Thoracic aorta (tissue), 2 donors: ENCODE results near the gene SHOC2. TPM values are rescaled to one million over a fixed set of nuclear protein-coding genes. Genes with fewer than 3 reads are reported as not detected.
"Not testable (repeated sequence)": the region's sequence is repeated elsewhere in the genome, so short reads cannot be mapped to it uniquely, and the experiment has no call there.

Source experiments
- ATAC-seq: fragments of 150-250 bp; one replicate; pipeline ENCODE4 v1.8.0; 2017; ENCODE audit warnings: low read depth; ENCODE audit not compliant: insufficient number of reproducible peaks, low FRiP score
- DNase-seq: peaks from one replicate; pipeline ENCODE4 v3.0.0-alpha.2; 2020; ENCODE audit warnings: low spot score
- H3K27ac ChIP-seq, 2 donors: fragments of 200-600 bp; sonication (generic); 1 replicate in 1 of 2; 2 replicates in 1 of 2; pipeline ENCODE4 v1.5.1; 2016; ENCODE audit warnings: mild to moderate bottlenecking in 2 of 2, moderate library complexity in 2 of 2
- H3K27me3 ChIP-seq: fragments of 200-600 bp; sonication (generic); replicated peaks from 2 replicates; pipeline ENCODE4 v1.6.0; 2016; ENCODE audit warnings: mild to moderate bottlenecking; ENCODE audit not compliant: insufficient read depth
- H3K36me3 ChIP-seq: fragments of 200-600 bp; sonication (generic); one replicate; pipeline ENCODE4 v1.5.1; 2016
- H3K4me1 ChIP-seq, 2 donors: fragments of 200-600 bp; sonication (generic); 1 replicate in 1 of 2; 2 replicates in 1 of 2; pipeline versions ENCODE4 v1.5.1 to v1.6.0; 2016; ENCODE audit warnings: low read depth in 2 of 2, mild to moderate bottlenecking in 1 of 2; ENCODE audit not compliant: control insufficient read depth in 1 of 2
- H3K4me3 ChIP-seq: fragments of 200-600 bp; sonication (generic); 2 replicates; pipeline ENCODE4 v1.5.1; 2016; ENCODE audit warnings: mild to moderate bottlenecking
- H3K9me3 ChIP-seq: fragments of 200-600 bp; sonication (generic); 2 replicates; pipeline ENCODE4 v1.5.1; 2016
- CTCF ChIP-seq: fragments of 200-600 bp; sonication (generic); IDR thresholded peaks from one replicate; pipeline ENCODE4 v1.5.1; 2019; ENCODE audit warnings: antibody characterized with exemption
- total RNA-seq, 2 donors: library from RNA; depleted of rRNA; stranded (reverse); fragments of >200 nt; gene quantifications; one replicate each; pipeline versions ENCODE4 v1.1.0 to v1.2.3, GENCODE V29; 2016

SHOC2 gene
- total RNA-seq, 2 donors from 2014 or later: 41.6 to 115 TPM

- no peak for TF ChIP-seq CTCF
- H3K27ac ChIP-seq: no peak overlapping the region
- no peaks in the 10 kb centered on the region for H3K9me3 ChIP-seq
- ATAC-seq (no peak), DNase-seq (no peak)
- H3K4me3 ChIP-seq: no peak overlapping the region
- peaks cover 0 to 4% of the 10 kb centered on the region in 2 donors for H3K4me1 ChIP-seq
- H3K36me3 ChIP-seq: no peaks in the 10 kb centered on the region
- H3K27me3 ChIP-seq: no peaks in the 10 kb centered on the region
These were observed 4.4 kb upstream of the SHOC2 start for GRCh38 chr10:110915035-110915434.

GRCh38 chr10:110915600-110915999, 3.8 kb upstream of the SHOC2 start:
- ATAC-seq, H3K4me3 ChIP-seq, H3K36me3 ChIP-seq, H3K27ac ChIP-seq, H3K4me1 ChIP-seq, H3K9me3 ChIP-seq, DNase-seq, H3K27me3 ChIP-seq: not testable (repeated sequence)

GRCh38 chr10:110916554-110917346, 2.7 kb upstream of the SHOC2 start:
- no peaks in the 10 kb centered on the region for H3K27me3 ChIP-seq
- no peak for DNase-seq

GRCh38 chr10:110918269-110918642, 1.1 kb upstream of the SHOC2 start:
- DNase-seq (peak; percentile 87), ATAC-seq (no peak)
- H3K36me3 ChIP-seq: no peaks in the 10 kb centered on the region
- H3K27ac ChIP-seq: peak overlapping the region; percentile 97 to 99
- no peak for TF ChIP-seq CTCF
- H3K4me3 ChIP-seq: peak overlapping the region; percentile 79
- H3K4me1 ChIP-seq: peaks cover 15 to 22% of the 10 kb centered on the region in 2 donors
- H3K27me3 ChIP-seq: no peaks in the 10 kb centered on the region
- H3K9me3 ChIP-seq: no peaks in the 10 kb centered on the region

More at GRCh38 chr10:110916554-110917346, 2.7 kb upstream of the SHOC2 start:
- Histone ChIP-seq H3K4me3 (no peak overlapping the region), H3K27ac (no peak overlapping the region), H3K9me3 (no peaks in the 10 kb centered on the region), H3K4me1 (peaks cover 7 to 11% of the 10 kb centered on the region in 2 donors), H3K36me3 (no peaks in the 10 kb centered on the region)
- ATAC-seq: no peak
- no peak for TF ChIP-seq CTCF

- H3K36me3 ChIP-seq: no peaks in the 10 kb centered on the region
- no peaks in the 10 kb centered on the region for H3K9me3 ChIP-seq
- TF ChIP-seq CTCF: no peak
- H3K4me1 ChIP-seq: peaks cover 21 to 27% of the 10 kb centered on the region in 2 donors
- H3K4me3 ChIP-seq: peak within 1 kb of the TSS; percentile 81
- ATAC-seq (peak; percentile 97), DNase-seq (peak; percentile 98)
- no peaks in the 10 kb centered on the region for H3K27me3 ChIP-seq
- H3K27ac ChIP-seq: peak within 1 kb of the TSS; percentile 97 to 99
These were observed 608 bp upstream of the SHOC2 start, which contains the start of gene BBIP1 for GRCh38 chr10:110918643-110919348. BBIP1 (minus strand) TSS chr10:110919180; CDS start chr10:110918157, 1,023 bp downstream.
